ENCODE data around the gene GRHL3.

The GRHL3 gene

GRCh38 chr1:24403806-24404205 is 84.6 kb downstream of the GRHL3 start:
- DNase-seq: no peak
